SK-N-SH (cell line): ENCODE results near the gene LINGO3. TPM values are rescaled to one million over a fixed set of nuclear protein-coding genes. Genes with fewer than 3 reads are reported as not detected.

Experiments
- CTCF ChIA-PET: fragments of 300-600, 350-600 bp; formaldehyde crosslinking; extraction: SDS; loops from one replicate; lab custom pipeline; 2021; lab: Yijun Ruan, JAX
- POLR2A ChIA-PET: fragments of 350-600 bp; sonication (Branson Sonifier 250); formaldehyde crosslinking; extraction: SDS; loops from one replicate; lab custom pipeline; 2020; ENCODE audit warnings: antibody characterized with exemption, inconsistent platforms; lab: Yijun Ruan, JAX
- DNase-seq: peaks from one replicate; pipeline ENCODE4 v3.0.0; 2012
- H2AFZ ChIP-seq: fragments of 200-600 bp; sonication (generic); 2 replicates; pipeline ENCODE4 v1.8.1; 2016; ENCODE audit warnings: antibody characterized with exemption, mild to moderate bottlenecking, low read depth
- H3F3A ChIP-seq: fragments of 200-600 bp; sonication (generic); replicated peaks from 2 replicates; pipeline ENCODE3; 2016; ENCODE audit warnings: antibody characterized with exemption, mild to moderate bottlenecking; ENCODE audit not compliant: insufficient read depth
- H3K27ac ChIP-seq, 2 experiments: fragments of 200-500 bp in 1 of 2; fragments of 200-600 bp in 1 of 2; sonication (Bioruptor generic) in 1 of 2; sonication (generic), shearing (Covaris generic) in 1 of 2; 2 replicates each; pipeline versions ENCODE4 v1.5.1 to v1.6.1; 2014 to 2016; ENCODE audit warnings: low read depth in 2 of 2, inconsistent platforms in 1 of 2, low read length in 1 of 2, mild to moderate bottlenecking in 1 of 2, mixed read lengths in 1 of 2
- H3K27me3 ChIP-seq: fragments of 200-600 bp; sonication (generic), shearing (Covaris generic); 2 replicates; pipeline ENCODE4 v1.6.1; 2016; ENCODE audit warnings: mixed run types; ENCODE audit not compliant: insufficient read depth
- H3K36me3 ChIP-seq, 2 experiments: fragments of 200-500 bp in 1 of 2; fragments of 200-600 bp in 1 of 2; sonication (Bioruptor generic) in 1 of 2; sonication (generic) in 1 of 2; replicated peaks in 1 of 2; 2 replicates each; pipeline versions ENCODE3 to v1.5.1; 2014 to 2016; ENCODE audit warnings: low read length in 1 of 2, mild to moderate bottlenecking in 1 of 2; ENCODE audit not compliant: insufficient read depth in 2 of 2, control insufficient read depth in 1 of 2
- H3K4me1 ChIP-seq, 2 experiments: fragments of 200-500 bp in 1 of 2; fragments of 200-600 bp in 1 of 2; sonication (Bioruptor generic) in 1 of 2; sonication (generic), shearing (Covaris generic) in 1 of 2; 2 replicates each; pipeline versions ENCODE4 v1.5.1 to v1.6.1; 2014 to 2016; ENCODE audit warnings: low read depth in 1 of 2, low read length in 1 of 2, mixed run types in 1 of 2; ENCODE audit not compliant: insufficient read depth in 2 of 2, control insufficient read depth in 1 of 2
- H3K4me2 ChIP-seq: fragments of 200-600 bp; sonication (generic), shearing (Covaris generic); 2 replicates; pipeline ENCODE4 v1.6.1; 2017; ENCODE audit warnings: mixed run types
- H3K4me3 ChIP-seq, 2 experiments: fragments of 200-500 bp in 1 of 2; fragments of 200-600 bp in 1 of 2; sonication (Bioruptor generic) in 1 of 2; sonication (generic), shearing (Covaris generic) in 1 of 2; 2 replicates each; pipeline versions ENCODE4 v1.5.1 to v1.8.1; 2014 to 2016; ENCODE audit warnings: low read depth in 2 of 2, inconsistent platforms in 1 of 2, low read length in 1 of 2, mild to moderate bottlenecking in 1 of 2, mixed read lengths in 1 of 2, moderate library complexity in 1 of 2
- H3K79me2 ChIP-seq: fragments of 200-600 bp; sonication (generic); 2 replicates; pipeline ENCODE4 v1.8.1; 2017; ENCODE audit warnings: mild to moderate bottlenecking; ENCODE audit not compliant: insufficient read depth
- H3K9ac ChIP-seq: fragments of 200-600 bp; sonication (generic); 2 replicates; pipeline ENCODE4 v1.6.1; 2017; ENCODE audit warnings: mixed run types
- H3K9me2 ChIP-seq: fragments of 200-600 bp; sonication (generic); 2 replicates; pipeline ENCODE4 v1.6.1; 2017; ENCODE audit warnings: mixed run types
- H3K9me3 ChIP-seq: fragments of 200-600 bp; sonication (generic); 2 replicates; pipeline ENCODE4 v1.6.1; 2017; ENCODE audit warnings: mixed run types, mild to moderate bottlenecking, moderate library complexity
- H4K20me1 ChIP-seq: fragments of 200-600 bp; sonication (generic); 2 replicates; pipeline ENCODE4 v1.6.1; 2017; ENCODE audit warnings: mild to moderate bottlenecking, mixed run types; ENCODE audit not compliant: insufficient read depth
- EZH2phosphoT487 ChIP-seq: fragments of 200-600 bp; sonication (generic); IDR thresholded peaks from 2 replicates; pipeline ENCODE4 v1.6.1; 2017; ENCODE audit warnings: low read depth, mixed run types, mild to moderate bottlenecking, antibody characterized with exemption, moderate library complexity, borderline replicate concordance
- GATA2 ChIP-seq: sonication (generic); formaldehyde crosslinking; IDR thresholded peaks from 2 replicates; pipeline ENCODE4 v1.5.0; 2020; ENCODE audit warnings: mild to moderate bottlenecking, missing genetic modification reagents
- IRF3 ChIP-seq: fragments of 150-350 bp; IDR thresholded peaks from 2 replicates; pipeline ENCODE4 v1.6.1; 2016; ENCODE audit warnings: mild to moderate bottlenecking, low read depth, low read length
- MAX ChIP-seq: IDR thresholded peaks from 2 replicates; pipeline ENCODE4 v1.4.0; 2012; ENCODE audit warnings: low read depth
- MXI1 ChIP-seq: IDR thresholded peaks from 2 replicates; pipeline ENCODE4 v1.6.1; 2012; ENCODE audit warnings: mild to moderate bottlenecking, low read depth, low read length, improper control_type of control experiment
- NFIC ChIP-seq: IDR thresholded peaks from 2 replicates; pipeline ENCODE4 v1.4.0; 2012; ENCODE audit warnings: borderline replicate concordance
- NRF1 ChIP-seq: IDR thresholded peaks from 2 replicates; pipeline ENCODE4 v1.6.1; 2012; ENCODE audit warnings: low read depth, mild to moderate bottlenecking, low read length
- POLR2AphosphoS5 ChIP-seq: IDR thresholded peaks from 2 replicates; pipeline ENCODE4 v1.6.1; 2012; ENCODE audit warnings: low read depth, low read length
- RAD21 ChIP-seq: IDR thresholded peaks from 2 replicates; pipeline ENCODE4 v1.6.1; 2012; ENCODE audit warnings: mild to moderate bottlenecking, low read length
- RXRA ChIP-seq: IDR thresholded peaks from 2 replicates; pipeline ENCODE4 v1.4.0; 2012; ENCODE audit warnings: low read depth, mild to moderate bottlenecking, borderline replicate concordance
- WGBS: methylation state at CpG from one replicate; pipeline ENCODE4 v1.1.6; 2017; ENCODE audit warnings: low lambda C conversion rate; 5-methylcytosine and 5-hydroxymethylcytosine counted together
- polyA plus RNA-seq, 3 experiments: library from polyadenylated mRNA; depleted of rRNA; stranded (reverse); fragments of >200 nt; gene quantifications; 2 replicates each; pipeline ENCODE4 v1.2.3, GENCODE V29; 2012

The LINGO3 gene
- not detected in 2 replicates for polyA plus RNA-seq (2012; rRNA removed)
- polyA plus RNA-seq (2012; cell fraction: cytosol; rRNA removed), result not detected in 2 replicates
- 0.04 TPM in 1 of 2 replicates, not detected in the other for polyA plus RNA-seq (2012; cell fraction: nucleus; rRNA removed)

GRCh38 chr19:2308114-2308556, at the start of gene LINGO3:
LINGO3 (minus strand) TSS chr19:2308154; CDS start chr19:2291776, 16,378 bp downstream.
- no peak for TF ChIP-seq RAD21
- no peak for TF ChIP-seq POLR2AphosphoS5
- no peak for TF ChIP-seq IRF3
- peak; percentile 28; the same call in 1 of the 2 replicates for TF ChIP-seq MAX
- 0 out of 2 replicates have a peak, but pooled peaks have one; percentile 18 for TF ChIP-seq NRF1
- TF ChIP-seq NFIC, result no peak
- TF ChIP-seq EZH2phosphoT487, result no peak
- TF ChIP-seq GATA2 (CRISPR knock-in tag), result no peak
- 28% methylated on average over 10 of the region's 63 CpGs for WGBS
- Histone ChIP-seq H3K79me2 (no peaks in the 10 kb centered on the region), H3F3A (peaks cover 6% of the 10 kb centered on the region), H3K27me3 (no peaks in the 10 kb centered on the region; the same call in 1 of the 2 replicates), H3K9ac (no peak within 1 kb of the TSS), H3K4me1 (peaks cover 0 to 16% of the 10 kb centered on the region in 2 experiments; a peak in 1 of 4 replicates), H3K9me2 (no peaks in the 10 kb centered on the region), H3K9me3 (no peaks in the 10 kb centered on the region), H3K4me2 (peak within 1 kb of the TSS; percentile 62; the same call in 1 of the 2 replicates), H3K27ac (no peak within 1 kb of the TSS), H3K36me3 (no peaks in the 10 kb centered on the region), H3K4me3 (peak within 1 kb of the TSS in 1 of 2 experiments; percentile 41; a peak in 2 of 4 replicates), H2AFZ (no peak within 1 kb of the TSS), H4K20me1 (no peaks in the 10 kb centered on the region)
- CTCF ChIA-PET, result interaction anchor here (1.0 to 13.0 kb wide), 7 partner anchors 8 to 72 kb away, joined by 3 to 284 read pairs (median 6); partner anchors contain the start of gene PLEKHJ1
- POLR2A ChIA-PET, result no interaction called here
- peak; percentile 75 for DNase-seq

GRCh38 chr19:2356036-2356646, 48.2 kb upstream of the LINGO3 start:
- H3K4me2 ChIP-seq, result no peak overlapping the region
- peaks cover 0 to 10% of the 10 kb centered on the region in 2 experiments; a peak in 1 of 4 replicates for H3K4me1 ChIP-seq
- DNase-seq, result no peak
- ChIA-PET CTCF (no interaction called here), POLR2A (no interaction called here)
- peaks cover 0 to 5% of the 10 kb centered on the region in 2 experiments for H3K36me3 ChIP-seq
- no peaks in the 10 kb centered on the region for H3K9me3 ChIP-seq
- H3K79me2 ChIP-seq, result no peaks in the 10 kb centered on the region
- TF ChIP-seq RXRA (no peak), MXI1 (no peak)
- H3K4me3 ChIP-seq, result no peak overlapping the region
- H3K27ac ChIP-seq, result no peak overlapping the region
- WGBS, result 87% methylated on average over 8 of the region's 21 CpGs
- peaks cover 21% of the 10 kb centered on the region for H3K27me3 ChIP-seq
- no peak overlapping the region for H3K9ac ChIP-seq
- H4K20me1 ChIP-seq, result no peaks in the 10 kb centered on the region
- no peak overlapping the region for H2AFZ ChIP-seq
- no peaks in the 10 kb centered on the region for H3F3A ChIP-seq
- no peaks in the 10 kb centered on the region for H3K9me2 ChIP-seq
